Measurements from ENCODE around the gene COL18A1. TPM values are rescaled to one million over a fixed set of nuclear protein-coding genes. Genes with fewer than 3 reads are reported as not detected.

The COL18A1 gene
- total RNA-seq, 1 donor from 2014 or later = 15.4 TPM

- DNase-seq = no peak
Measured at GRCh38 chr21:45468971-45469272, 64.0 kb downstream of the COL18A1 start.

GRCh38 chr21:45469273-45470086 lies 64.5 kb downstream of the COL18A1 start:
- DNase-seq = peak; percentile 34

- no peak for DNase-seq
Measured at GRCh38 chr21:45470087-45470515, 65.1 kb downstream of the COL18A1 start.

DNA sequence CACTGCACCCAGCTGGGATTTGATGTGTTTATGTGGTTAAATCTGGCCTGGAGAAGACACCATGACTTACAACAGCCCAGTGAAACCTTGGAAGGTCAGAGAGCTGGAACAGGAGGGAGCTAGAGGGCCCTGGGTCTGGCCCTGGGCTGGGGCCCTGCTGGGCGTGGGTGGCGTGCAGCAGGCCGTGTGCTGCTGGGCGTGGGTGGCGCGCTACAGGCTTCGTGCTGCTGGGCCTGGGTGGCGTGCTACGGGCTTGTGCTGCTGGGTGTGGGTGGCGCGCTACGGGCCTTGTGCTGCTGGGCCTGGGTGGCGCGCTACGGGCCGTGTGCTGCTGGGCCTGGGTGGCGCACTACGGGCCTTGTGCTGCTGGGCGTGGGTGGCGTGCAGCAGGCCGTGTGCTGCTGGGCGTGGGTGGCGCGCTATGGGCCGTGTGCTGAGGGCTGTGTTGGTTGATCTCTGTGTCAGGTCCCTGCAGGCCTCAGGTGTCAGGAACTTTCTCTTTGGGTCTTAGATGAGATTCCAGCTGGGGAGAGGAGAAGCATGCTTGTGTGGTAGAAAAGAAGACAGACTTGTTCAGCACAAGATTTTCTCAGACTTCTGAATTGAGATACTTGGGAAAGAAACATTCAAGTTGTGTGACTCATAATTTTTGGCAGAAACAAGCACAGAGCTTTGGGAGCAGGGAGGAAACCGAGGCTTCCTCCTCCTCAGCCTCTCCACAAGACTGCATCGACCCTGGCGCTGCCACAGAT lies 66.0 kb downstream of the COL18A1 start:
- no peak for DNase-seq

DNA sequence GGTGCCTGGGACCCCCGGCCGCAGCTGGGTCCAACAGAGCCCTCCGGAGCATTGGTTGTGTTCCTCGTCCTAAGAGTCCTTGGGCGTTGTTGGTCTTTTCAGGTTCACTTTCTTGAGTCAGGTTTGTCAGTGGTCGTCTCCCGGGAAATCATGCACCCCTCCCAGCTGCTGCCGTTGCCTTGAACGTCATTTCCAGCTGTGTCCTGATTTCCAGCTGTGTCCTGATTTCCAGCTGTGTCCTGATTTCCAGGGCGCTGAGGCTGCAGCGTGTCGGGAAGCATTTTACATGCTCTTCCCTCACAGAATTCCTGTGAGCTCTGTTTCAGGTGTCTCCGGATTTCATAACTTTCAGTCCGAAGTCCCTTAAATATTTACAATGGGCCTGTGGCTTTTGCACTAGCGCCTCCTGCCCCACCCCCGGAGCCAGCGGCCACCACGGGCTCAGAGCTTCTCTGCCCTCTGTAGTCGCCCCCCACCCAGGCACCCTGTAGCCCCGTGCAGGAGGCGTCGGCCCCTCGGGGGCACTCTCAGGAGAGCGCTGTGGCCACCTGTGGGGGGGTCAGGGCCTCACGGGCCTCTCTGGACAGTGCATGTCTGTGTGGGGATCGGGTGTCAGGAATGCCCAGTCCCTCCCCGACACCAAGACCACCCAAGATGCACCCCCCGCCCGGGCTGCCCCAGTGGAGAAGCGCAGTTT lies 66.7 kb downstream of the COL18A1 start:
- no peak for DNase-seq

DNA sequence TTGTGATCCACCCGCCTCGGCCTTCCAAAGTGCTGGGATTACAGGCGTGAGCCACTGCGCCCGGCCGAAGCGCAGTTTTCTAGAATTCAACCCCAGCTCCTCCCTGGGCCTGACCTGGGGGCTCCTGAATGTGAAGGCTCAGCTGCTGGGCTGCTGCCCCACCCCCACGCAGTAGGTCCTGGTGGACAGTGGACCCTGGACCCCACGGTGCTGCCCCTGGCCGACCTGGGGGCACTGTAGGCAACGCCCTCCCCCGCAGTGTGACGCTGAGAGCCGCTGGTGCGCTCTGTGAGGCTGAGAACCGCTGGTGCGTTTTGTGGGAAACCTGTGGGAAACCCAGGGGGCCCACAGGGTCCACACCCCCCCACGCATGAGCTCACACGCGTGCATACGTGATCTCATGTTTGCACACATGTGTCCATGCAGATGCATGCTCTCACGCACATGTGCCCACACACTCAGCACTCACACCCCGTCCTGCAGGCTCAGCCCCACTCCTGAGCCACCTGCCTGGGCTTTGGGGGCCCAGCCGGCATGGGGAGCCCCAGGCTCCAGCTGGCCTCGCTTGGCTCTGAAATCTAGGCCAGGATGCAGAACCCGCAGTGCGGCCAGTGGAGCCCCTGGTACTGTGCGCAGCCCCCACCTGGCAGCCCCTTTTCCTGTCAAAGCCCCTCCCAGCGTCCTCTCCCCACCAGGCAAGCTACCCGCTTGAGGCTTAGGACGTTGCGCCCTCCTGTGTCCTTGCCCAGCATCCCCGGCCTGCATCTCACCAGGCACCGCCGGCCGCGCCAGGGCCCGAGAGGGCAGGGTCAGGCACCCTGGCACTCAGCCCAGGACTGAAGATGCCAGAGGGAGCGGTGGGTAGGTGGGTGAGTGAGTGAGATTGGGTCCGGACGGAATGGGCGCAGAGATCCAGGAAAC lies 67.7 kb downstream of the COL18A1 start:
- no peak for DNase-seq

GRCh38 chr21:45473496-45474322 lies 68.7 kb downstream of the COL18A1 start:
- DNase-seq = no peak

- DNase-seq = no peak
Measured at GRCh38 chr21:45474323-45474950, 69.5 kb downstream of the COL18A1 start.

DNA sequence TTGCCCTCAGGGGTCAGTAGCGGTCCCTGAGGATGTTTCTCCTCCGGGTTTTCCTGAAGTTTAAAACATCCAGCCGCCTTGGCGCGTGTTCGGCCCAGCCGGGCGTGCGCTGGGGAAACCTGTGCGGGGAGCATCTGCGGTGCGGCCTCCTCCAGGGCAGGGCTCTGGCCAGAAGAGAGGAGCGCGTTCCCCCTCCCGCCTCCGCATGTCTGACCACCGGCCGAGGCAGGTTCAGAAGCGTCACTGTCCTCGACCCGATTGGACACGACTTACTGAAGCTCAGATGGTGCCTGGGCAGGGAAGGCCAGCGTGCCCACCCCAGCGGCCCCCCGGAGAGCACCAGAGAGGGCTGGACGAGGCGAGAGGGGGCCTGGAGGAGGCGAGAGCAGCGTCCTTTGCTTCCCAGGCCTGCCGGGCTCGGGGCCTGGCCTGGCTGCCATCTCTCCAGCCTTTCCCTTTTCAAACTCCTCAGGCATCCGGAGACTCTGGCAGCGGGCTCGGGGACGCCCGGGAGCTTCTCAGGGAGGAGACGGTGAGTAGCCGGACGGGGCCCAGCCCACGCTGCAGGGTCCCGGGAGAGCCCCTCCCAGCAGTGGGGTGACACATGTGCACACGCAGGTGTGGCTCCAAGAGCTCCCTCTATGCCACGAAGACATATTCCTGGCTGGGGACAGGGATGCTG lies 70.2 kb downstream of the COL18A1 start:
- no peak for DNase-seq

- no peak for DNase-seq
Measured at GRCh38 chr21:45475797-45476570, 71.0 kb downstream of the COL18A1 start.

- DNase-seq = no peak
Measured at GRCh38 chr21:45476582-45476981, 71.6 kb downstream of the COL18A1 start.

GRCh38 chr21:45477176-45478114 lies 72.5 kb downstream of the COL18A1 start:
- DNase-seq = no peak

DNA sequence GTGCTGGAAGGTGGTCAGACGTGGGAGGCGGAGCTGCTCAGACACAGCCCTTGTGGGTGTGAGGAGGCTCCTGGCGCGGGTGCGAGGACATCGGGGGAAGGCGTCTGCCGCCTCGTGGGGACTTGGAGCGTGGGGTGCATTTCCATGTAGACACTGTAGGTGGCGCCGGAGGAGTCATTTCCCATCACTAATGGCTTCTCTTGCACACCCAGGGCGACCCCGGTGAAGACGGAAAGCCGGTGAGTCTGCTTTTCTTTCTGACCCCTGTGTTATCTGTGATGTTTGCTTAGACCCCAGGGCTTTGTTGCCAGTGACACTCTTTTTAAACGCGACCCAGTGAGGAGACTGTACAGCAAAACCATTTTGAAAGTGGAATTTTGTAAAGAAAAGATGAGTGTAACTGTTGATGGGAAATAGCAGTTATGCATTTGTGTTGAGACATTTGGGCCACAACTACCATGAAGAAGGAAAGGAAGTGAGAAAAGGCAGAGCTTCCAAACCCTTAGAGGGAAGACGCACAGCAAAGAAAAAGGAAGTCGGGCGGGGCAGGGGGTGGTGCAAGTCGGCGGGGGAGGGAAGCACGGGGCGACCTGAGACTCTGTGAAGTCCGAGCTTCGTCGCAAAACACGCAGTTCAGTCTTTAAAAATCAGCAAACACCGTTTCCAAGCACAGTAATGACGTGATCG lies 73.3 kb downstream of the COL18A1 start:
- no peak for DNase-seq

DNA sequence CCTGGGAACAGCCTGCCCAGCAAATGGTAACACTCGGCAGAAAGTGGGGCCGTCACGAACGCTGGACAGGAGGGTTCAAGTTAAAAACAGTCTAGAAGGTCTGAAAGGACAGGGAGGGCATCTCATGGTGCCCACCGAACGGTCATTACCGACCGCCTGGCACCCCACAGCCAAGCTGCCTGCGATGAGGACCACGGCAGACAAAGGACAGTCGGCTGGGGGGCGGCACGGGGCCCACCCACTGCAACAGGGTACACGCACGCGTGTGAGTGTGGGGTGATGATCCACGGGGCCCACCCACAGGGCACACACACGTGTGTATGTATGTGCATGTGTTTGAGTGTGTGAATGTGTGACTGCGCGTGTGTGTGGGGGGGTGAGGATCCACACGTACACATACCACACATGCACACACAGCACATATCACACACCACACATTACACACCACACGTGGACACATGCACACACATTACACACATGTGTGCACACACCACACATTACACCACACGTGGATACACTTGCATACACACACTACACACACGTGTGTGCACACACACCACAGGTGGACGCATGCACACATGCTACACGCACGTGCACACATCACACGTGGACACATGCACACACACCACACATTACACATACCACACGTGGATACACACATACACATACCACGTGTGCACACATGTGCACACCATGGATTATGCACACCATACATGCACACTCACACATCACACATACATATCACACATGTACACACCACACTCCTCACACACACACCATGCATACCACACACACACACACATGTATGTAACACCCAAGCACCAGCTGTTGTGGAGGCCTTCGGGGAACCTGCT lies 74.1 kb downstream of the COL18A1 start:
- no peak for DNase-seq

DNA sequence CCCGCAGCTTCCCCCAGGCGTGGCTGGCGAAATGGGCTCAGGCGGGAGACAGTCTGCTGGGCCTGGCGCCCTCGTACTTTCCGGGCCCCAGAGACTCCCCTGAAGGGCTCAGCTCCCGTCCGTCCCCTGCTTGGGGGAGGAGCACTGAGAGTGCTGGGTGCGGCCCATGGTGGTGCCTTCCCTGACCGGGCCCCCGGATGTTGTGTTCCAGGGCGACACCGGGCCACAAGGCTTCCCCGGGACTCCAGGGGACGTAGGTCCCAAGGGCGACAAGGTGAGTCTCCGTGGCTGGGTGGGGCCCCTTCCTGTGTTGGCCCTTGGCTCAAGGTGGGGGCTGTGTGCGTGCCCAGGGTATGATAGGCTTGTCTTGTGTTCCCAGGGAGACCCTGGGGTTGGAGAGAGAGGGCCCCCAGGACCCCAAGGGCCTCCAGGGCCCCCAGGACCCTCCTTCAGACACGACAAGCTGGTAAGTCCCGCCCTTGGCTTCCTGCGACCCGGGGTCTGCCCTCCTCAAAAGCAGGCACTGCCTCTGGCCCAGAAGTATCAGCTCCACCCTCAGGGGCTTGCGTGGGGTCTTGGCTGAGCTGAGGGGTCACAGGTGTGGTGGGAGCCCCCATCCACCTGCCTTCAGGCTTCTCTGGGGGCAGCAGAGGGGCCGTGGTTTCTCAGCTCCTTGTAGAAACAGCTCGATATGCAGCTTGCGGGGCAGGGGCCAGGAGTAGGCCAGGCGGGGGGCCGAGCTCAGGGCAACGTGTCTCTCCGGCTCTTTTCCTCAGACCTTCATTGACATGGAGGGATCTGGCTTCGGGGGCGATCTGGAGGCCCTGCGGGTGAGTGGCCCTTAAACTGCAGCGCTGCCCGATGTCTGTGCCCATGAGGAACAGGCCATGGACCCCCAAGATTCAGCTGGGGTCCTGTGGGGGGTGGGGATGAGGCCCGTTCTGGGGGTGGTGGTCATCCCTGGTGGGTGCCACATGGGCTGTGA lies 75.0 kb downstream of the COL18A1 start:
- DNase-seq = no peak
